ENCODE results near the gene TTLL4.

TTLL4 gene

GRCh38 chr2:218716070-218716469 lies 5.4 kb downstream of the TTLL4 start:
- DNase-seq, result no peak

GRCh38 chr2:218717262-218717661 lies 6.6 kb downstream of the TTLL4 start:
- DNase-seq, result no peak

GRCh38 chr2:218718058-218718457 lies 7.4 kb downstream of the TTLL4 start:
- no peak for DNase-seq

- DNase-seq, result no peak
Observed at GRCh38 chr2:218719457-218719856, 8.8 kb downstream of the TTLL4 start.

- DNase-seq, result no peak
Observed at GRCh38 chr2:218720048-218721041, 9.7 kb downstream of the TTLL4 start.

- no peak for DNase-seq
Observed at GRCh38 chr2:218721488-218721887, 10.9 kb downstream of the TTLL4 start.

GRCh38 chr2:218721934-218722333 lies 11.3 kb downstream of the TTLL4 start:
- no peak for DNase-seq

- DNase-seq, result no peak
Observed at GRCh38 chr2:218722419-218722818, 11.8 kb downstream of the TTLL4 start.

- no peak for DNase-seq
Observed at GRCh38 chr2:218722876-218723785, 12.5 kb downstream of the TTLL4 start.

GRCh38 chr2:218726004-218726574 lies 15.5 kb downstream of the TTLL4 start:
- no peak for DNase-seq

GRCh38 chr2:218727502-218728165 lies 17.0 kb downstream of the TTLL4 start:
- no peak for DNase-seq

GRCh38 chr2:218729640-218730039 lies 19.0 kb downstream of the TTLL4 start:
- no peak for DNase-seq

GRCh38 chr2:218732052-218732760 lies 21.6 kb downstream of the TTLL4 start:
- DNase-seq, result no peak

- no peak for DNase-seq
Observed at GRCh38 chr2:218732761-218733158, 22.1 kb downstream of the TTLL4 start.

- no peak for DNase-seq
Observed at GRCh38 chr2:218733171-218734021, 22.8 kb downstream of the TTLL4 start.

- DNase-seq, result no peak
Observed at GRCh38 chr2:218734190-218734975, 23.7 kb downstream of the TTLL4 start.

- no peak for DNase-seq
Observed at GRCh38 chr2:218736531-218736930, 25.9 kb downstream of the TTLL4 start.

- no peak for DNase-seq
Observed at GRCh38 chr2:218743068-218743467, 32.4 kb downstream of the TTLL4 start.

- DNase-seq, result no peak
Observed at GRCh38 chr2:218744615-218745014, 34.0 kb downstream of the TTLL4 start.

- no peak for DNase-seq
Observed at GRCh38 chr2:218745160-218745558, 34.5 kb downstream of the TTLL4 start.

All from activated T-cell treated with anti-CD3 and anti-CD28 coated beads for 4 hours (primary cell).